Kidney glomerular epithelial cell (primary cell): ENCODE data around the gene NAPEPLD.
"Not testable (repeated sequence)": the region's sequence is repeated elsewhere in the genome, so short reads cannot be mapped to it uniquely, and the experiment has no call there.

Experiments used
- DNase-seq: peaks from one replicate; lab custom pipeline; 2025; lab: John Stamatoyannopoulos, UW

Gene NAPEPLD

GRCh38 chr7:103106703-103107070 lies 42.2 kb downstream of the NAPEPLD start:
- not testable (repeated sequence) for DNase-seq

GRCh38 chr7:103106005-103106702 lies 42.7 kb downstream of the NAPEPLD start:
- DNase-seq = no peak

DNA sequence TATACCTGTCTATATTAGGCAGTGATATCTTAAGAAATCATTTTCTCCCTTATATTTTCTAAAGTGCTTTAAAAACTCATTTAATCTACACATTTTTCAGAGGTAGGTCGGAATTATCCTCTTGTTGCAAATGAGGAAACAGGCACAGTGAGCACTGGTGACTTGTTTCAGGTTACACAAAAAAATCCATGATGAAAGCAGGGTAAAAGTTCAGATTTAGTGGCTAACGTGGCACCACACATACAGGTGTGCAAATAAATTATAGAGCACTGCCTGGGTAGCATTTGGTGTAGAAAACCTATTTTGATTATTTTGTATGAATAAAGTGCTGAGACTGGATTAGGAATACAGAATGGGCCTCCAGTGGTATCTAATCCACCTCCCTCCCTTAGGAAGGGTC lies 47.4 kb downstream of the NAPEPLD start:
- DNase-seq = no peak

GRCh38 chr7:103100348-103100747 lies 48.6 kb downstream of the NAPEPLD start:
- DNase-seq = no peak

GRCh38 chr7:103097041-103097440 lies 51.9 kb downstream of the NAPEPLD start:
- DNase-seq = no peak

- not testable (repeated sequence) for DNase-seq
Observed at GRCh38 chr7:103095558-103095957, 53.3 kb downstream of the NAPEPLD start.

DNA sequence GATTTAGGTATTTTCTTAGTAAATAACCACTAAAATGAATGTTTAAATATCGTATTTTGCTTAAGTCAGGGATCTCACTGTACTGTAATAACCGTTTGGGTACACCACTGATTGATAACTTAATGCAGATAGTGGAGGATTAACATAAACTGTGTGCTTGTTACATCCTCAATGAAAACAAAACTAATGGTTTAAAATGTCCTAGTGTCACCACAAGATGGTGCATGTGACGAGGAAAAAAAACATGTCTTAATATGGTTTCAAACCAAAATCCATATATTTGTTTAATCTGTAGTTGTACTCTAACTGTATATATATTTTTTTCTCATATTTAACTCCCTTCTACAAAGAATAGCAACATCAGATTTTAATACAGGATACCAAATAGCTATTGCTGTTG lies 54.8 kb downstream of the NAPEPLD start:
- DNase-seq = no peak

GRCh38 chr7:103093429-103093828 lies 55.5 kb downstream of the NAPEPLD start:
- no peak for DNase-seq

DNA sequence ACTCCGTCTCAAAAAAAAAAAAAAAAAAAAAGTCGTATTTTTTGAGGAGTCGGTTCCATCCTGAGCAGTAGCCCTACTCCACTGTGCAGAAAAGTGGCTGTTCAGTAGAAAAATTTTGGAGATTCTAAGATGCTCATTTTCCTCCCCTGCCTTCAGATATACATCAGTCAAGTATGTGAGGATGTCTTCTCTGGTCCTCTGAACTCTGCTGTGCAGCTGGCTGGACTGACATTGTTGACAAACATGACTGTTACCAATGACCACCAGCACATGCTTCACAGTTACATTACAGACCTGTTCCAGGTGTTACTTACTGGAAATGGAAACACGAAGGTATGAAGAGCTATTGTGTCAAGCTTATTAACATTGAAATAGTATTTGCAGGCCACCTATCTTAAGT lies 56.6 kb downstream of the NAPEPLD start:
- not testable (repeated sequence) for DNase-seq

GRCh38 chr7:103083210-103083609 lies 65.7 kb downstream of the NAPEPLD start:
- no peak for DNase-seq

DNA sequence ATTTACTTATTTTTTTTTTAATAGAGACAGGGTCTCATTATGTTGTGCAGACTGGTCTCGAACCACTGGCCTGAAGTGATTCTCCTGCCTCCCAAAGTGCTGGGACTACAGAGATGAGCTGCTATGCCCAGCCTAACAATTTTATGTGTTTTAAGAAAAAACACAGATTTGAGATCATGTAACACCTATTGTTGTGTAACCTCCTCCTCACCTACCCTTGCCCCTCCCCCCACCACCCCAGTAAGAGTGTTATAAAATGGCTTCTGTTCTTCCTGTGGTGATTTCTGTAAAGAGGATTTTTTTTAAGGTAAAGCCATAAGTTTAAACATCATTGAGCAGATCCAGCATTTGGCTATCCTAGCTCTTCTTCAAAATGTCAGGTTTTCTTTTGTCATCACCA lies 66.4 kb downstream of the NAPEPLD start:
- DNase-seq = no peak

GRCh38 chr7:103080923-103081322 lies 68.0 kb downstream of the NAPEPLD start:
- DNase-seq = no peak

GRCh38 chr7:103079836-103080235 lies 69.1 kb downstream of the NAPEPLD start:
- DNase-seq = no peak

- not testable (repeated sequence) for DNase-seq
Observed at GRCh38 chr7:103078226-103078625, 70.7 kb downstream of the NAPEPLD start.

GRCh38 chr7:103077318-103077717 lies 71.6 kb downstream of the NAPEPLD start:
- DNase-seq = no peak

GRCh38 chr7:103076764-103077163 lies 72.1 kb downstream of the NAPEPLD start:
- DNase-seq = no peak

DNA sequence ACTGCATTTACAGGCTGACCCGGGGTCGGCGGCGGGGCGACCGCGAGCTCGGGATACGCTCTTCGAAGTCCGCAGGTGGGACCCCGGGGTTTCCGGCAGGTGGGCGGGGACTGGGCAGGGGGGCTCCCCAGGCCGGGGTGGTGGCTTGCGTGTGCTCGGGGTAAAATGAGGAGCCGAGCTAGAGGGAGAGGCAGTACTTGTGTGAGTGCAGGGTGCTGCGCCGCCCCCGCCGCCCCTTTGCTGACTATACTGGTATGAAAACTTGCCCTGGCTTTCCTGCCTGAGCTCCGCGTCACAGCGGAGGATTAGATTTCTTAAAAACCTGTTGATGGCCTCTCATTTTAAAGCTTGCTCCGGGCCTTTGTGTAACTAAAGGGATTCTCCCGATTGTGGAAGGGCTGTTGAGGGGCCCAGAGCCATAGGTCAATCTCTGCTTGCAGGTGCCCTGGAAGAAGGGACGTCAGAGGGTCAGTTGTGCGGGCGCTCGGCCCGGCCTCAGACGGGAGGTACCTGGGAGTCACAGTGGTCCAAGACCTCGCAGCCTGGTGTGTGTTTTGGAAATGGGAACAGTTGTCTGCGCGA lies 73.5 kb downstream of the NAPEPLD start:
- peak; percentile 47 for DNase-seq

DNA sequence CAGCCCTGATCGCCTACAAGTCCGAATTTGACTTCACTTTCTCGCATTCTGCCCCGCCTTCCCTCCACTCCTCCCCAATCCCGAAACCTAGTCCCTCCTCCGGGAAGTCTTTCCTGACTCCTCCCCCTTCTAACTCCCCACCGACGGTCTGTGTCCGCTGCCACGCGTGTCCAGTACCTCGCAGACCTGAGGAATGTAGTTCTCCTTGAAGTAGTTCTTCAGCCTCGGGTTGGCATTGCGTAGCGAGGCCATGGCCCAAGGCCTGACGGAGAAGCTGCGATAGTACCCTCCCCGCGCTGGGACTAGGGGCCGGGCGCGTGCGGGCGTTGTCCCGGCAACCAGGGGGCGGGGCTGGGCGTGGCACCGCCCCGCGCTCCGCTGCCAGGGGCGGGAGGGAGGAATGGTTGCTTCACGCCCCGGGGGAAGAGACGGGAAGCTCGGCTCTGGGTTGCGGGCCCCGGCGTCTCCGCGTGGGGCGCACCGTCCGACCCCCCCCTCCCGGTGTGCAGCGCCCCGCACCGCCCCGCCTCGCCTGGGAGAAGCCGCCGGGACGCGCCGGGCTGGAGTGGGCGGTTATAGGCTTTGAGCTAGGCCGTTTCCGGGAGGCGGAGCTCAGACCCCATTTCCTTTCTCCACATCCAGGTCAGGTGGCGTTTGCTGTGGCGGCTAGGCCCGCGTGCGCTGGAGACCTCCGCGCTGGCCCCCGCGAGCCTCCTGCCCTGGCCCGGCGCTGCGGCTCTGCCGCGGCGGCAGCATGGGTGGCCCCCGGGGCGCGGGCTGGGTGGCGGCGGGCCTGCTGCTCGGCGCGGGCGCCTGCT lies 74.2 kb downstream of the NAPEPLD start, which contains the start of the genes ARMC10 and FBXL13:
Gene ARMC10 (plus strand): TSS at position 622 of the 818 bp plus-strand sequence. CDS start 133 bp downstream, at position 755.
Gene FBXL13 (minus strand): TSS at position 278 of the 818 bp plus-strand sequence.
- peak; percentile 90 for DNase-seq

- DNase-seq = peak; percentile 81
Observed at GRCh38 chr7:103073989-103074518, 74.8 kb downstream of the NAPEPLD start.

- DNase-seq = no peak
Observed at GRCh38 chr7:103071000-103071399, 77.9 kb downstream of the NAPEPLD start.

- no peak for DNase-seq
Observed at GRCh38 chr7:103068414-103069403, 80.2 kb downstream of the NAPEPLD start.
